Uterus (tissue), 2 donors: ENCODE data around the gene LRBA.
"Not testable (repeated sequence)": the region's sequence is repeated elsewhere in the genome, so short reads cannot be mapped to it uniquely, and the experiment has no call there.

ENCODE experiments used
- CTCF ChIP-seq, 4 experiments: fragments of 200-600 bp in 2 of 4; fragments of 450-650 bp in 2 of 4; sonication (generic) in 2 of 4; IDR thresholded peaks; one replicate each; pipeline ENCODE4 v1.5.1; 2016 to 2019; ENCODE audit warnings: antibody characterized with exemption in 4 of 4, mild to moderate bottlenecking in 2 of 4, moderate library complexity in 1 of 4
- POLR2A ChIP-seq, 2 donors: fragments of 450-650 bp; IDR thresholded peaks; one replicate each; pipeline ENCODE4 v1.6.1; 2016; ENCODE audit warnings: antibody characterized with exemption in 2 of 2, mild to moderate bottlenecking in 1 of 2, moderate library complexity in 1 of 2

GRCh38 chr4:150921486-150921885, 93.6 kb downstream of the LRBA start:
- TF ChIP-seq POLR2A, CTCF (IDR thresholded peaks at IDR 0.05): not testable (repeated sequence)
